NCI-H446 (cell line): ENCODE measurements around the gene PLXNA4.

Experiments used
- DNase-seq, 2 experiments: peaks; one replicate each; lab custom pipeline; 2025; lab: John Stamatoyannopoulos, UW

The PLXNA4 gene

DNA sequence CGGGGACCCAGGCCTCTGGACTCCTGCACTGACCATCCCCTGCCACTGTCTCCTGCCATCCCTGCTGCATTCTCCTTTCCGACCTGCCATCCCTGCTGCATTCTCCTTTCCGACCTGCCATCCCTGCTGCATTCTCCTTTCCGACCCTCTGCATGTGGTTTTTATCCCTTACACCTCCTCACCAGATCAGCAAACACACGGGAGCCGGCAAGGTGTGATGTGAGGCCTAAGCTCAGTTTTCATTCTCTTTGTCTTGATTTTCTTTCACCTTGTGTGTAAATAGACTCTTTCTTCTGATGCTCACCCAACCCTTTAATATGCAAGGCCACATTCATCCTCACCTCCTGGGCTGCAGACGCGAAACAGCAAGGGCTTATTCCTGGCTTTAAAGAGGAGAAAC lies 11.4 kb downstream of the PLXNA4 start:
- DNase-seq = no peak

DNA sequence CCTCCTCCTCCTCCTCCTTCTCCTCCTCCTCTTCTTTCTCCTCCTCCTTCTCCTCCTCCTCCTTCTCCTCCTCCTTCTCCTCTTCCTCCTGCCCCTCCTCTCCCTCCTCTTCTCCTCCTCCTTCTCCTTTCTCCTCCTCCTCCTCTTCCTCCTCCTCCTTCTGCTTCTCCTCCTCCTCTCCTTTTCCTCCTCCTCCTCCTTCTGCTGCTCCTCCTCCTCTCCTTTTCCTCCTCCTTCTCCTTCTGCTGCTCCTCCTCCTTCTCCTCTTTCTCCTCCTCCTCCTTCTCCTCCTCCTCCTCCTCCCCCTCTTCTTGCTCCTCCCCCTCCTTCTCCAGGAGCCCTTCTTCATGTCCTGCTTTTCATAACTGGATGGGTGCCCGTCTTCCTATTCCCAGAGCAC lies 12.2 kb downstream of the PLXNA4 start:
- DNase-seq = no peak

DNA sequence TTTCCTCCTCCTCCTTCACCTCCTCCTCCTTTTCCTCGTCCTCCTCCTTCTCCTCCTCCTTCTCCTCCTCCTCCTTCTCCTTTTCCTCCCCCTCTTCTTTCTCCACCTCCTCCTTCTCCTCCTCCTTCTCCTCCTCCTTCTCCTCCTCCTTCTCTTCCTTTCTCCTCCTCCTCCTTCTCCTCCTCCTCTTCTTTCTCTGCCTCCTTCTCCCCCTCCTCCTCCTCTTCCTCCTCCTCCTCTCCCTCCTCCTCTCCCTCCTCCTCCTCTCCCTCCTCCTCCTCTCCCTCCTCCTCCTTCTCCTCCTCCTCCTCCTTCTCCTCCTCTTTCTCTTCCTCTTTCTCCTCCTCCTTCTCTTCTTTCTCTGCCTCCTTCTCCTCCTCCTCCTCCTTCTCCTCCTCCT lies 13.6 kb downstream of the PLXNA4 start:
- DNase-seq = no peak

DNA sequence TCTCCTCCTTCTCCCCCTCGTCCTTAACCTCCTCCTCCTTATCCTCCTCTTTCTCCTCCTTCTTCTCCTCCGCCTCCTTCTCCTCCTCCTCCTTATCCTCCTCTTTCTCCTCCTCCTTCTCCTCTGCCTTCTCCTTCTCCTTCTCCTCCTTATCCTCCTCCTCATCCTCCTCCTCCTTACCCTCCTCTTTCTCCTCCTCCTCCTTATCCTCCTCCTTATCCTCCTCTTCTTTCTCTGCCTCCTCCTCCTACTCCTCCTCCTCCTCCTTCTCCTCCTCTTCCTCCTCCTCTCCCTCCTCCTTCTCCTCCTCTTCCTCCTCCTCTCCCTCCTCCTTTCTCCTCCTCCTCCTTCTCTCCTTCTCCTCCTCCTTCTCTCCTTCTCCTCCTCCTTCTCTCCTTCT lies 14.5 kb downstream of the PLXNA4 start:
- DNase-seq = no peak

DNA sequence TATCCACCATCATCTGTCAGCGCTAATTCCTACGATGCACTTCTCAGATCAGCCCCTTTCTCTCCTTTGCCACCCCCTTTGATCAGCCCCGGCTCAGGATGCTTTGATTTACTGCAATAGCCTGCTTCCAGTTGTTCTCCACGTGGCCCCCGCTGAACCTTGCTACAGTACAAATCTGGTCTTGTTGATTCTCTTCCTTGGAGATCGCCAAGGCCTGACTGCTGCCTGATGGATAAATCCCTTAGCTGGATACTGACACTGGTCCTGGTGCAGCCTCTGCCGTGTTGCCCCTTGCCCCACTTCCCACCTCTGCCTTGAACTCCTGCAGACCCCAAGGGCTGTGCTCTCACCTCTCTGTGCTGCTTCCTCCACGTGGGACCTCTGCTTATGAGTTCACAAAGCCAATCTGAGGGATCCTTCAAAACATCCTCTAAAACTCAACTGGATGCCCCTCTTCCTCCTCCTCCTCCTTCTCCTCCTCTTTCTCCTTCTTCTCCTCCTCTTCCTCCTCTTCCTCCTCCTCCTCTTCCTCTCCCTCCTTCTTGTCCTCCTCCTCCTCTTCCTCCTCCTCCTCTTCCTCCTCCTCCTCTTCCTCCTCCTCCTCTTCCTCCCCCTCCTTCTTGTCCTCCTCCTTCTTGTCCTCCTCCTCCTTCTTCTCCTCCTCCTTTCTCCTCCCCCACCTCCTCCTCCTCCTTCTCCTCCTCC lies 15.3 kb downstream of the PLXNA4 start:
- DNase-seq = no peak

DNA sequence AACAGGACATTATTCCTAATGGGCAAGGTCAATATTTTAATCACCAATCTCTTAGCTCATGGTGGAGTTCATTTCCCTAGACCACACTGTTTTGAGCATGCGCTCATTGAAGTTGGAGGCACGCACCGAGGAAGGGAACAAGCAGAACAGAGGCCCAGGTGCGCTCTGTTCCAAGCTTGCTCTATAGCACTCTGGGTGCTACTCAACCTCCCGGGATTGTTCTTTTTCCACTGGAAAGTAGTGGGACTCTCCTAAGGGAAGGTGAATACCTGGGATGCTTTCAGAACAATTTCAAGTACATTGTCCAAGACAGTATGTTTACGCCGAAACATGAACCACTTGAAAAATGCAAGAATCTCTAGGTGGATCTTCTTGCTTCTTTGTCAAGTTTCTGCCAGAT lies 16.2 kb downstream of the PLXNA4 start:
- no peak for DNase-seq

DNA sequence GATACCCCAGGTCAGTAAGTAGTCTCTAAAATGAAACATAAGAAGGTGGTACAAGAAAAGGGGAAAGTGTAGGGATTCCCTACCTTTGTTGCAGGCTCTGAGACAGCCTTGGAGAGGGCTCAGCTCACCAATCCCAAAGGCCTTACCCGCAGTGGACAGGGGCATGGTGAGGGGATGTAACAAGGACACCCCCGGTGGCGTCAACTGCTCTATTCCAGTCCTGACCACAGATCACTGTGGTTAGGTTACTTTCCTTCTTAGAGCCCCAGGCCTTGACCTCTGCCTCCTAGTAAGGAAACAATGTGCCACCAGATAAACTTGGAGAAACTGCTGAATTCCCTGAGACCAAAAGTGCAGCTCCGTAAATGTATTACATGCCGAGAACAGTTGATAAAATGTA lies 17.5 kb downstream of the PLXNA4 start:
- no peak for DNase-seq

DNA sequence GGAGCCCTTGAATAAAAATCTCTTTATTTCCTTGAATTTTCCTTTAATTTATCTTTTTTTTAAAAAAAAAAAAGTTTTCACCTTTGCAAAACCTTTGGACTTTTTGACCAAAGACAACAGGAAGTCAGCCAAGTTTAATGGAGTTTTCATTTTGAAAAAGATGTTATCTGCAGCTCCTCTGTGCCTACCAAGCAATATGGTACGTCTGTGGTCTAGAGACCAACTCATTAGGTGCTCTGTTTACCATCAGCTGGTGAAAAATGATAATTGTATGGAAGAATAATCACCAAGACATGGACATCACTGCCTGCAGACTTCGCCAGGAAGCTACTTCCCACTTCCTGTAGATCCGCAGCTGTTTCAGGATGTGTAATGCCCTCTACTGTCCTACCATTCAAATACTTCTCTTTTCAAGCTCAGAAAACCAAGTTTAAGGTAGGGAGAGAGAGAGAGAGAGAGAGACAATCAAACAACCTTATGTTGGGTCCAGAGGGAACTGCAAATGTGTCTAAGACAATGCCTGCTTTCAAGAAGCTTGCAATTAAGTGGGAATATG lies 18.7 kb downstream of the PLXNA4 start:
- peak in 1 of 2 experiments; percentile 2 for DNase-seq

DNA sequence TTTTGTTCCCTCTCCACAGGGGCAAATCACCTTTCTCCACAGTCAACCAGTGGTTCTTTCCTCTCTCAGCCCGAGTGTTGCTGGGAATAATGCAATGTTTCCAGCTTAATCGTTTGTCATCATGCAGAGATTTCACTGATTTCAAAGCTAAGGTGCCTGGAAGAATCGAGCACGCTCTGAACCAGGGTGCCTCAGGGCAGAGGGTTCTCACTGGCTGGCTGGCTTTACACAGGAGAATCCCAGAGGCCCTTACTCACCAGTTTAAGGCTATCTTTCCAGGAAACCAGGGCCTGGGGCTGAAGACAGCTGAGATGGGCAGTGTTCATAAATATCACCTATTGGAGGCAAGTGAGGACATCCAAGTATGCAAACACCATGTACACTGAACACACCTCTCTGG lies 21.8 kb downstream of the PLXNA4 start:
- DNase-seq = no peak

DNA sequence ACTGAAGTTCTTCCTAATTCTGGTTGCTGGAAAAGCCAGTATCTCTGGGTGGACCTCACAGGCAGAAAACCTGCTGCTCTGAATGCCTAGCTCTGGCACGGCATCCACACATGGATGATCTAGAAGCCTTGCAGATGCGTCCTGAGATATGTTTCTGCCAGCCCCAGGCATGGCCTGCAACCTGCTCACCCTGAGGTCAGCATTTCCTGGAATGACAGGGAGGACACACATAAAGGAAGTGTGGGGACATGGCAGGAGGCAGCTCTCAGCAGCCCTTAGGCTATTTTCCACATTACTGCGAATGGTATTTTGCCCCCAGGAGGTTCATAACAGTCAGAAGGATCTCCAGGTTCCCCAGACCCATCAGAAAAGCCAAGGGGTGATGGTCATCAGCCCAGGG lies 23.2 kb downstream of the PLXNA4 start:
- DNase-seq = no peak

DNA sequence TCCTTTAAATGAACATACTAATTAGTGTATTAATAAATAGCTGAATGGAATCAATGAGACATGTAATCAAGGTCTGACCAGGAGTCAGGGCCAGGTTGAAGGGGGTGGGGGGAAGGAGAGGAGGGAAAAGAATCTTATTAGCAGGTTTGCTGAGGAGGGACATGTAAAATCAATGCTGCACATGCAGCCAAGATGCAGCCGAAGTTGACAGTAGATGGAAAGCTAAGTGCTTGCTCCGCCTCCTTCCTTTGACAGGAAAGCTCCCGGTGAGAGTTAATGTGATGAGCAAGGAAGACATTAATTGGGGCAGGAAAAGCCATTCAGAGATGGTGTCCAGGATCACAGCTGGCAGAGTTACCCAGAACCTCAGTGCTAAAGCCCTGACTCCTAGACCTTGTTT lies 24.4 kb downstream of the PLXNA4 start:
- DNase-seq = no peak

DNA sequence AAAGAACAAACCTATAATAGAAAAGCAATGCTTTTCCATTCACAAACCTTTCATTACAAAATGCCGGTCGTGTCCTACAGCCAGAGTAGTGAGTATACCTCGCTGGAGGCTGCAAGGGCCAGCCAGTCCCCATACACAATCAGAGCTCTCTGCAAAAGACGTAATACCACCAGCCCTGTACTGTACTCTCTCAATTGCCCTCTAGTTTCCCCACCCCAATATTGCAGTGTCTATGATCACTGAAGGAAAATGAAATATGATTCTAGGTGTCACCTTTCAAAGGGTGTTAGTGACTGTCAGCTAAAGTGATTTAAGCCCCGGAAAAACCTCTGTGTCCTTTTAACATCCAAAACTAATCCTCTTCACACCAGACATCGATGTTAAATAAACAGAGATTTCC lies 24.8 kb downstream of the PLXNA4 start:
- DNase-seq = no peak

DNA sequence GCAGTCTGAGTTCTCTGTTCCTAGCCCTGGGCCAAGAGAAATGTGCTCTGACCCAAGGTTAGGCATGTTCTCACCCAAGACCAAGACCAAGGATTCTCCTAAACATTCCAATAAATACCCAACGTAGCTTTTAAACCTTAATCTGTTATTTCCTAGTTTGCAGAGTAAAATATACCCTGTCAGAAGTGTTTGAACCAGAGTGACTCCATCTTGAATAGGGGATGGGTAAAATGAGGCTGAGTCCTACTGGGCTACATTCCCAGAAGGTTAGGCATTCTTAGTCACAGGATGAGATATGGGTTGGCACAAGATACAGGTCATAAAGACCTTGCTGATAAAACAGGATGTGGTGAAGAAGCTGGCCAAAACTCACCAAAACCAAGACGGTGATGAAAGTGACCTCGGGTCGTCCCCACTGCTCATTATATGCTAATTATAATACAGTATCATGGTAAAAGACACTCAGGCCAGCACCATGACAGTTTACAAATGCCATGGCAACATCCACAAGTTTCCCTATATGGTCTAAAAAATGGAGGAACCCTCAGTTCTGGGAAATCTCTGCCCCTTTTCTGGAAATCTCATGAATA lies 27.7 kb downstream of the PLXNA4 start:
- DNase-seq = no peak

DNA sequence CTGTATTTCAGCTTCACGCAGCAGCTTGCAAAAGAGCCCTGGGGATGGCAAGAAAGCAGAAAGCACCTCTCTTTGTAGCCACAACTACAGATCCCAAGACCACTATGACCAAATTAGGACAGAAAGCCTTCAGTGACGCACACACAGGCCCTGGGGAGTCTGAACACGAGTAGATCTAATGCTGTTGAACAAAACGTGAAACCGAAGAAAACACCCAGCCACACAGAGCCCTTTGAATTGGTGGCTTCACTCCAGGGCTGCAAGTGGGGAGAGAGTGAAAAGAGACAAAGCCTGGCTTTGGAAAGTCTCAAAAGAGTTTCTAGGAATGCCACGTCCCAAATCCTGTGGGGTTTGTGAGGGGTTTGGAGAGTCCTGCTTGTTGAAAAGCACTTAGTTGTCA lies 28.4 kb downstream of the PLXNA4 start:
- DNase-seq = no peak

DNA sequence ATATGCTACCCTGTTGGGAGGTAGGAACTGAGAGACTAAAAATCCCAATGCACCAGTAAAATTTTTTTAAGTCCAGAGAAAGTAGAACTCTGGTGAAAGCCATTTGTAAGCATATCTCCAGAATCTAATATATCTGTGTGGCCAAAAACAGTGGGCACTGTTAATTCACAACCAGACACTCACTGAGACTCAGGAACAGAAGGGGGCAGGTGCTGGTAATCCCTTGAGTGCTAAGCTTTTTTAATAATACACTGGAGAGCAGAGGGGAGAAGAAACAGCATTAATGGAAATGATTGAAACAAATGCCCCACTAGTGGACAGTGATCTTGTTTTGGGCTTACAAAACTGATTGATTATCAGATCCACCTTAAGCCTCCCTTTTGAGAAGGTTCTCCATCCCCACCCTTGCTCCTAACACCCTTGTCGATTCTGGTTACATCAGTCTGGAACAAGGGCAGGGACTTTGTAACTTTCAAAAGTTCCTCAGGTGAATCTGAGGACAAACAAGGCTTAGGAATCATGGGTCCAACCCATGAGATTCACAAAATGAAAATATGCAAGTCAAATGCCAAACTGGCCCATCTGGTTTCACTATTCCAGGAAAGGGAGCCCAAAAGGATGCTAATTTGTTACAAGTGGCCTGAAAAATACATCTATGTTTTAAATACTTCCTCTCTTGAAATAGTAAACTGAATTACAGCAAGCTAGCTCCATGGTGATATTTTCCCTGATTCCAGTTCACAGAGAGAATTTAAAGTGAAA lies 29.7 kb downstream of the PLXNA4 start:
- DNase-seq = no peak

DNA sequence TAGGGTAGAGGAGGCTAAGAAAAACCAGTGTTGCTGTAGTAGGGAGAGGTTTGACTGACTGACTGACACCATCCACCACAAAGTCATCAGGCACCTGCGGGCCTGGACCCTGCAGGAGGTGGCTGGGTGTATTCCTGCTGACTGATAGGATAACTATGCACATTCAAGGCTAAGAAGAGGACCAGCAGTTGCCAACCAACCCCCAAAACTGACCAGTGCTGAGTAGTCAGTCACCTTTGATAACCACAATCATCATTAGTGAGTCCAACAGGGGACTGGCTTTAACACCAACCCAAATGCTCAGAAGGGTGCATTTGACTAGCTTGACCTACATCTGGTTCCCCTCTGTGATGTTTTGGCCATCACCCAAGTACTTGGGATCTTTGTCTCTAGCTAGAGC lies 30.5 kb downstream of the PLXNA4 start:
- DNase-seq = no peak

DNA sequence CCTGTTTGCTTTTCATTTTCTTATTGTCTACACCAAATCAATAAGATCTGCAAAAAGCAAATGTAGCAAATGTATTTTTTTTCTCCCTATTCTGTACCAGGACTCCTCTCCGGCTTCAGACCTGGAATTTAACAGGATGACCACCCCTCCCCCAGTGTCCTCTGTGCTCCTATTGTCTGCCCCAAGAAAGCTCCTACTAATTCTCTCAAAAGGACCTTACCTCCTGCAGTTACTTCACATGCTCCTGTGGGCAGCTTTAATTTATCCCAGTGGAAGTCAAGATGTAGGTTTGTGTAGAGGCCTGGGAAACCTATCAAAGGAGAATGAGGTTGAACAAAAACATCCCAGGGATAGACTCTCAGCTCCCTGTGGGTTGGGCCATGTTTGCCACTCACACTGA lies 31.3 kb downstream of the PLXNA4 start:
- no peak for DNase-seq

DNA sequence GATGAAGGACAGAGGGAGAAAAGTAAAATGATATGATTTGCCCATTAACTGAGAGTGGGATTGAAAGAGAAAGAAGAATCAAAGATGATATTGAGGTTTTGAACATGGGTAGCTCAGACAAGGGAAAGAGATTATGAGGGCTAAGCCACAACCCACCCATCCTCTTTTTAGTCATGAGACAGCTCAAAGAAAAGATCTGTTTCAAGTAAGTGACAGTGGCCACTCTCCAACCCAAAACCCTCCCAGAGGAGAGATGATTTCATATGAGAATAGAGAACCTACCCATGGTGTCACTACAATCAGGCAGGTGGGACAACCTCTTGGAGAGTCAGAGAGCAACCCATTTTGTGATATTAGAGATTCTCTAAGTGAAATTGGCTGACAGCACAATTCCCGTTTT lies 32.2 kb downstream of the PLXNA4 start:
- no peak for DNase-seq

DNA sequence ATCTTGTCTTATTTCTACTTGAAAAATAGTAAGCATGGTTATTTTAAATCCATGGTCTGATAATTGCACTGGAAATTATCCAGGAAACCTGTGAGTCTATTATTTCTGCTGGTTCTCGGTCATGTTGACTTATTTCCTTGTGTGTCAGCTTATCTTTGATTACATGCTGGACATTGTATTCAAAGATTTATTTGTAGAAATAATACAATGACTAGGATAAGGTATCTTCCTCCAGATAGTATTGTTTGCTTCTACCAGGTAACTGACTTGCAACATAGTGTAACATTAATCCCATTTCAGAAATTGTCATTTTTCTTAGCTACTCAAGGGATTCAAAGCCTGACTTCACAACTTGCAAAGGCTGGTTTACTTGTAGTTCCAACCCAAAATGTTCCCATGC lies 33.4 kb downstream of the PLXNA4 start:
- no peak for DNase-seq

DNA sequence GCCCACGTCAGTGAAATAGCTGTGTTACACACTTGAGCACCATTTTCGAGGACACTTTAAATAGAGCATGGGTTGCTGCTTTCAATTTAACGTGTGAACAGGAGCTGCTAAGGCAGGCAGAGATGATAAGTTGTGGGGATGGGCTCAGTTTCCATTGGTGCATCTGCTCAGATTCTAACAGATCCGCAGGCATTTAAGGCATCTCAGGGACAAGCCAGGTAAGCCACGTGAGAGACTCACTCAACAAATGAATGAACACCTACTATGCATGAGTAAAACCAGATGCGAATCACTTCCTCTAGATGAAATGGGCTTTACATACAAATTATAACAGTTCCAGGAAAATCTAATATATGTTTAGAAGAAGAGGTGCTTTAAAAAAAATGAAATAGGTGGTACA lies 34.6 kb downstream of the PLXNA4 start:
- DNase-seq = no peak

DNA sequence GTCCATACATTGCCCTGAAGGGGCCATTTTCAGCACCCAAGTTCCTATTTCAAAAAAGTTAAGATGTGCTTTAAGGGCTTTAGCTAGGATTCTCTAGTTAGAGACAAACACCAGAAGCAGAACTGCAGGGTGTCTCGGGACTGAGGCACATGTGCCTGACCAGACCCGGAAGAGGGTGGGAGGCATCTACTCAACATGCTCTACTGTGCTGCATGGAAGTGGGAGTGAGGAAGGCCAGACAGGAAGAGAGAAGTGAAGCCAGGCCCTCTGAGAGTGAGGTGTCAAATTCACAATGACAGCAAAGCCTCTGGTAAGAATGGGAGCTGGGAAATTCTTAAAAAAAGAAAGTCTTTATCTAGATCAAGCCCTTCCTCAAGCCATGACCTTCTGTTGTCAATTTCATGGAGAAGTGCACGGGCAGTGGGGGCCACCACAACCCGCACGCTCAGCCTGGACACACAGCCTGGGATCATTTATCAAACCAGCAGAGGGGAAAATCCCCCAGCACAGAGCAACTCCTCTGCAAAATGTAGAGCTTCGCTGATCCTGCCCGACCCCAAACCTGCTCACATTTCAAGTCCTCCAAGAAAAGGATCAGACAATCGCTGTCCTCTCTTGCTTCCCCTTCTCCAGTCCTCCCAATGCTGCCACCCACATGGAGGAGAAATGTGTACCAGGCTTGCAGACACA lies 38.7 kb downstream of the PLXNA4 start:
- no peak for DNase-seq

DNA sequence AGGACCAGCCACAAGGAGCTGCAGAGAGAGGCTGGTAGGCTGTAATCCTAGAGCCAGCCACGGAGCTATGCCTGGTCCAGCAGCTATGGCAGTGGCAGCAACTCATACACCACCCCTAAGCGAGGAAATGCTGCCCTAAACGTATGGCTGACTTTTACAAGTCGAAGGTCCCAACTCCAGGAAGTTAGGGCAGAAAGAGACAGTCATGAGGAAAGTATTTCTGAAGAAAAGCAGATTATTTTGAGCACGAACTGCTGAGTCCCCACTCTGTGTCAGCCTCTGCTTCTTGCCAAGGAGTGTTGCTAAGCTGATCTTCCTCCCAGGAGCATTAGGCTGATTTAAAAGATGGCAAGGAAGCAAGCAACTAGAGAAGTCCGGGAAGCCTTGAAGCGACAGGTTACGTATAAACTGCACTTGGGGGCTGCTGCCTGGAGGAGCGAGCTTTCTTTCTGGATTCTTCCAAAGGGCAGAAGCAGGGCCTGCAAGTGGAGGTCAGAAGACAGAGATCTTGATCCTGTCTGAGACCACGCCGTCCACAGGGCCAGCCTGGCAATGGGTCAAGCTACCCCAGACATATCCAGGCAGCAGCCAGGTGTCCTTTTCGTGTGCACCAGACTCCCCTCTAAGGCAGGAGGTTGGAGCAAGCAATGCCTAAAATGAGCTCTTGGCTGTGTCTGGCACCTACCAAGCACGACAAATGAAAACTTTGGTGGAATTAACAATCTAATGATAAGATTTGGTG lies 39.4 kb downstream of the PLXNA4 start:
- no peak for DNase-seq
